Measurements from ENCODE around the gene LAMP1. TPM values are rescaled to one million over a fixed set of nuclear protein-coding genes. Genes with fewer than 3 reads are reported as not detected.

Gene LAMP1
- total RNA-seq, 4 donors from 2014 or later: 97.9 to 151 (median 128) TPM

DNA sequence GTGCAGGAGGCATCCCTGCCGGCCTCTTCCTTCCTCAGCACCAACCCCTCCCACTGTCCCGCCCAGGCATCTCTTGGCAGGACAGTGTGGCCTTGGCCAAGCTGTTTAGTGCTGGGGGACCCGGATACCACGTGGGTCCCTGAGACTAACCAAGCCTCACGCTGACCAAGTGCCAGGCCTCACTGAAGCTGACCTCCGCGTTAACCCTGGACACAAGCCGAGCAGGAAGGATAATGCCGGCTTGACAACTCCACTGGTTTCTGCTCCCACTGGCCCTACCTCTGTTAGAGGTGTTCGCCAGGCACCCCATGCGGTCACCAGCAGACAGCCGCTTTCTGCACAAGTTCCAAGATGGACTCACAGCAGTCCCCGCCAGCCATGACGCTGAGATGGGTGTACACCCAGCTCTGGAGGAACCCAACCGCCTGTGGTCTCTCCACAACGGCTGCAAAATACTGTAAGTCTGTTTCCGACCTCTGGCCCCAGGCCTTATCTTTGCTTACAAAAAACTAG is 54.5 kb downstream of the LAMP1 start:
- no peaks in the 10 kb centered on the region for H3K9me3 ChIP-seq
- no peaks in the 10 kb centered on the region for H3K27me3 ChIP-seq
- TF ChIP-seq POLR2A (IDR thresholded peaks at IDR 0.05) (no peak), EP300 (IDR thresholded peaks at IDR 0.05) (no peak), POLR2AphosphoS5 (IDR thresholded peaks at IDR 0.05) (no peak)
- TF ChIP-seq, protein P1, sequence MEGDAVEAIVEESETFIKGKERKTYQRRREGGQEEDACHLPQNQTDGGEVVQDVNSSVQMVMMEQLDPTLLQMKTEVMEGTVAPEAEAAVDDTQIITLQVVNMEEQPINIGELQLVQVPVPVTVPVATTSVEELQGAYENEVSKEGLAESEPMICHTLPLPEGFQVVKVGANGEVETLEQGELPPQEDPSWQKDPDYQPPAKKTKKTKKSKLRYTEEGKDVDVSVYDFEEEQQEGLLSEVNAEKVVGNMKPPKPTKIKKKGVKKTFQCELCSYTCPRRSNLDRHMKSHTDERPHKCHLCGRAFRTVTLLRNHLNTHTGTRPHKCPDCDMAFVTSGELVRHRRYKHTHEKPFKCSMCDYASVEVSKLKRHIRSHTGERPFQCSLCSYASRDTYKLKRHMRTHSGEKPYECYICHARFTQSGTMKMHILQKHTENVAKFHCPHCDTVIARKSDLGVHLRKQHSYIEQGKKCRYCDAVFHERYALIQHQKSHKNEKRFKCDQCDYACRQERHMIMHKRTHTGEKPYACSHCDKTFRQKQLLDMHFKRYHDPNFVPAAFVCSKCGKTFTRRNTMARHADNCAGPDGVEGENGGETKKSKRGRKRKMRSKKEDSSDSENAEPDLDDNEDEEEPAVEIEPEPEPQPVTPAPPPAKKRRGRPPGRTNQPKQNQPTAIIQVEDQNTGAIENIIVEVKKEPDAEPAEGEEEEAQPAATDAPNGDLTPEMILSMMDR (IDR thresholded peaks at IDR 0.05): no peak
- H3K36me3 ChIP-seq: peaks cover 0 to 54% of the 10 kb centered on the region in 2 donors
- 55 to 74% methylated on average over 4 to 8 of the region's 17 CpGs for WGBS, 2 donors (ENCODE audit: low coverage in 1 of 2)
- no peak overlapping the region for H3K4me3 ChIP-seq
- no peaks in the 10 kb centered on the region for H3K4me1 ChIP-seq
- H3K27ac ChIP-seq: no peak overlapping the region
- ATAC-seq: peak; percentile 39

DNA sequence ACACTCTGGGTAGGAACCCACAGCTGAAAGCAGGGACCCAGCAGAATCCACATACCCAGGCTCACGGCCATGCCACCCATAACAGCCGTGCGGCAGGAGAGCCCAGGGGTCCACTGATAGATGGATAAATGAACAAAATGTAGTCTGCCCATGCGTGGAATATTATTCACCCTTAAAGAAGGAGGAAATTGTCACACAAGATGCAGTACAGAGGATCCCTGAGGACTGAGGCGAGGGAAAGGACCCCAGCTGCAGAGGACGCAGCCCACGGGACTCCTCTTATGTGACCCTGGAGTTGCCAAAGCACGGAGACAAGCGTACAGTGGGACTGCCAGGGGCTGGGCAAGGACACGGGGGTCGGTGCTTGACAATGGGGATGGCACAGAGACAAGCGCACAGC is 56.2 kb downstream of the LAMP1 start:
- H3K27me3 ChIP-seq: no peaks in the 10 kb centered on the region
- H3K27ac ChIP-seq: no peak overlapping the region
- H3K9me3 ChIP-seq: no peaks in the 10 kb centered on the region
- no peak overlapping the region for H3K4me3 ChIP-seq
- no peaks in the 10 kb centered on the region for H3K4me1 ChIP-seq
- TF ChIP-seq EP300 (IDR thresholded peaks at IDR 0.05): no peak
- TF ChIP-seq POLR2AphosphoS5 (IDR thresholded peaks at IDR 0.05): no peak
- TF ChIP-seq, protein P1 (IDR thresholded peaks at IDR 0.05): no peak
- TF ChIP-seq POLR2A (IDR thresholded peaks at IDR 0.05): no peak
- 70 to 82% methylated on average over 5 to 10 of the region's 12 CpGs for whole genome bisulfite sequencing, 2 donors (ENCODE audit: low coverage in 1 of 2)
- peaks cover 0 to 49% of the 10 kb centered on the region in 2 donors for H3K36me3 ChIP-seq
- no peak for ATAC-seq

DNA sequence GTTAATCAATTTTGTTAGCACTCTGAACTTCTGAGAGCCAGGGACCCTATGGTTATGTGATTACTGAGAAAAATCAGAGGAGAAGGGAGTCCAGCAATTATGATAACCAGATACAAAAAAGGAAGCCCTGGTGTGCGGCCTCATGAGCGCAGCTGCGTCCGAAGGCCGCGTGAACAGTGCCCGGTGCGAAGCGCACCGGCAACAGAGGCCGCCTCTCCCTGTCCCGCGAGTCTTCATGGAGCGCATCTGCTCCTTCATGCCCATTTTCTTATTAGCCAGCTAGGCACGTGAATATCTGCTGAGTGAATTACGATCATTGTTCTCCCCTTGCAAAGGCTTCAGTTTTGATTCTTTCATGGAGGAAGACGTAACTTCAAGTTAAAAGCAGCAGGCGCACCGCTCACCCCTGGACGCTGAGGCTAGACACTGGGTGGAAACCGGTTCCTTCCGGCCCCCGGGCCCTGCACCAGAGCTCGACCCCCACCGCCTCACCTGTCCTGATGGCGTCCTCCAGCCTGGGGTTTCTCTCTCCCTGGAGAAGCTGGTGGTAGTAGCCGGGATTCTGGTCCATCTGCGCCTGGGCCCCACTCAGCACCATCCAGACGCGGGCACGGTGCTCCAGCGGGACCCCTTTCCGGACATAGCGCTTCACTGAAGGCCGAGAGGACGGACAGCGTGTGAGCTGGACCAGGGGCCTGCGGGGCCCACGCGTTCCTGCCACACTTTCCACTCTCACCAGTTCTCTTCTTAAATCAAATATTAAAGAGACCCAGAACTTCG is 58.0 kb downstream of the LAMP1 start:
- no peaks in the 10 kb centered on the region for H3K9me3 ChIP-seq
- WGBS, 2 donors (ENCODE audit: low coverage in 1 of 2): 96 to 97% methylated on average over 5 to 10 of the region's 41 CpGs
- ATAC-seq: no peak
- TF ChIP-seq, protein P1 (IDR thresholded peaks at IDR 0.05): no peak
- no peak for TF ChIP-seq POLR2AphosphoS5 (IDR thresholded peaks at IDR 0.05)
- no peak for TF ChIP-seq POLR2A (IDR thresholded peaks at IDR 0.05)
- TF ChIP-seq EP300 (IDR thresholded peaks at IDR 0.05): no peak
- peaks cover 0 to 31% of the 10 kb centered on the region in 2 donors for H3K36me3 ChIP-seq
- H3K4me3 ChIP-seq: no peak overlapping the region
- H3K4me1 ChIP-seq: no peaks in the 10 kb centered on the region
- H3K27ac ChIP-seq: no peak overlapping the region
- no peaks in the 10 kb centered on the region for H3K27me3 ChIP-seq

DNA sequence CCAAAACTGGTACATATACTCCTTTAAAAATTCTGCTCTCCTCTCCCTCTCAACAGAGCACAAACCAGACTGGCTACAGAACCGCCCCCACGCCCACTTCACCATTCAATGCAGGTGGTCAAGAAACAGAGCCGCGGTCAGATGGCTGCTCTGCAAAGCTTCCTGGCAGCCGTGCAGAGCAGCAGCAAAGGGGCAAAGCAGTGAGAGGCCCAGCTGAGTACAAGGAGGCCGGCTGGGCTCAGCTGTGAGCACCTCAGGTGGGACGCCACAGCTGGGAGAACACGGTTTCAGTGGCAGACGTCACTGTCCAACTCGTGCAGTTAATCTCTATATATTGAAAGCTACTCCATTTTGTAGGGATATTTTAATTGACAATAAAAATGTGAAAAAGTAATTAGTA is 58.6 kb downstream of the LAMP1 start:
- no peaks in the 10 kb centered on the region for H3K27me3 ChIP-seq
- no peaks in the 10 kb centered on the region for H3K9me3 ChIP-seq
- H3K27ac ChIP-seq: no peak overlapping the region
- 84 to 93% methylated on average over 5 to 9 of the region's 10 CpGs for WGBS, 2 donors (ENCODE audit: low coverage in 1 of 2)
- H3K36me3 ChIP-seq: peaks cover 0 to 25% of the 10 kb centered on the region in 2 donors
- no peaks in the 10 kb centered on the region for H3K4me1 ChIP-seq
- H3K4me3 ChIP-seq: no peak overlapping the region
- no peak for ATAC-seq
- TF ChIP-seq POLR2A (IDR thresholded peaks at IDR 0.05): no peak
- no peak for TF ChIP-seq EP300 (IDR thresholded peaks at IDR 0.05)
- no peak for TF ChIP-seq POLR2AphosphoS5 (IDR thresholded peaks at IDR 0.05)
- TF ChIP-seq, protein P1 (IDR thresholded peaks at IDR 0.05): no peak

DNA sequence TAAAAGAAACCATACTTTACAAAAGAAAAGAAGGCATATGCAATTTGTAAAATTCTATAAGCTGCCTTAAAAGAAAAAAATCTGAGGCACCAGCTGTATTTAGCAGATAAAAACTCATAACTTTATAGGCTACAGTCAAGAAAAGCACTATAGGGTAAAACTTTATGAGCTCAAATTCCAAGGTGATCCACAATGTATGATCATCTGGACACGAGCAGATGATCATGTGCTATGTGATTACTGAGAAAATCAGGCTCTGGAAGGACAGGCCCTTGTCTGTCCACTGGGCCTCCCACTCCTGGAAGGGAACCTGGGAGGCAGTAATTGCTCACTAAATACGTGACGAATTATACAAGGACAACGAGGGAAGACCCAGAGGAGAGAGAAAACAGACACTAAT is 59.6 kb downstream of the LAMP1 start:
- H3K27ac ChIP-seq: no peak overlapping the region
- no peak for ATAC-seq
- no peak overlapping the region for H3K4me3 ChIP-seq
- TF ChIP-seq POLR2A (IDR thresholded peaks at IDR 0.05) (no peak), POLR2AphosphoS5 (IDR thresholded peaks at IDR 0.05) (no peak), EP300 (IDR thresholded peaks at IDR 0.05) (no peak)
- TF ChIP-seq, protein P1 (IDR thresholded peaks at IDR 0.05): no peak
- H3K9me3 ChIP-seq: no peaks in the 10 kb centered on the region
- WGBS, 2 donors (ENCODE audit: low coverage in 1 of 2): 60 to 75% methylated on average over 3 to 4 of the region's 4 CpGs
- no peaks in the 10 kb centered on the region for H3K27me3 ChIP-seq
- no peaks in the 10 kb centered on the region for H3K4me1 ChIP-seq
- peaks cover 0 to 21% of the 10 kb centered on the region in 2 donors for H3K36me3 ChIP-seq
